ENCODE data around the gene CX3CR1. TPM values are rescaled to one million over a fixed set of nuclear protein-coding genes. Genes with fewer than 3 reads are reported as not detected.
"Not testable (repeated sequence)": the region's sequence is repeated elsewhere in the genome, so short reads cannot be mapped to it uniquely, and the experiment has no call there.

The CX3CR1 gene
- total RNA-seq, 4 donors from 2014 or later: 0.31 to 0.94 (median 0.66) TPM

DNA sequence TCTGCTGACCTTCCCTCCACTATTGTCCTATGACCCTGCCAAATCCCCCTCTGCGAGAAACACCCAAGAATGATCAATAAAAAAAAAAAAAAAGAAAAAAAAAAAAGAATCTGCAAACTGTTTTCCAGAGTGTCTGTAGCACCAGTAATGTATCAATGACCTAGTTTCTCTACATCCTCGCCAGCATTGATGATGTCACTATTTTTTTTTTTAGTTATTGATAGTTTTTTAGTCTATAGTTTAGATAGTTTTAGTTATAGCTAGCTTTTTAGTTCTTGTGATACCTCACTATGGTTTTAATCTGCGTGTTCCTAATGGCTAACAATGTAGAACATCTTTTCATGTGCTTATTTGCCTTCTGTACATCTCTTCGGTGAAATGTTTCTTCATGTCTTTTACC lies 51.3 kb downstream of the CX3CR1 start:
- TF ChIP-seq POLR2AphosphoS5 (IDR thresholded peaks at IDR 0.05): no peak
- no peak for TF ChIP-seq POLR2A (IDR thresholded peaks at IDR 0.05)
- TF ChIP-seq EP300 (IDR thresholded peaks at IDR 0.05): no peak
- TF ChIP-seq, protein P1, sequence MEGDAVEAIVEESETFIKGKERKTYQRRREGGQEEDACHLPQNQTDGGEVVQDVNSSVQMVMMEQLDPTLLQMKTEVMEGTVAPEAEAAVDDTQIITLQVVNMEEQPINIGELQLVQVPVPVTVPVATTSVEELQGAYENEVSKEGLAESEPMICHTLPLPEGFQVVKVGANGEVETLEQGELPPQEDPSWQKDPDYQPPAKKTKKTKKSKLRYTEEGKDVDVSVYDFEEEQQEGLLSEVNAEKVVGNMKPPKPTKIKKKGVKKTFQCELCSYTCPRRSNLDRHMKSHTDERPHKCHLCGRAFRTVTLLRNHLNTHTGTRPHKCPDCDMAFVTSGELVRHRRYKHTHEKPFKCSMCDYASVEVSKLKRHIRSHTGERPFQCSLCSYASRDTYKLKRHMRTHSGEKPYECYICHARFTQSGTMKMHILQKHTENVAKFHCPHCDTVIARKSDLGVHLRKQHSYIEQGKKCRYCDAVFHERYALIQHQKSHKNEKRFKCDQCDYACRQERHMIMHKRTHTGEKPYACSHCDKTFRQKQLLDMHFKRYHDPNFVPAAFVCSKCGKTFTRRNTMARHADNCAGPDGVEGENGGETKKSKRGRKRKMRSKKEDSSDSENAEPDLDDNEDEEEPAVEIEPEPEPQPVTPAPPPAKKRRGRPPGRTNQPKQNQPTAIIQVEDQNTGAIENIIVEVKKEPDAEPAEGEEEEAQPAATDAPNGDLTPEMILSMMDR (IDR thresholded peaks at IDR 0.05): no peak
- no peaks in the 10 kb centered on the region for H3K9me3 ChIP-seq
- no peaks in the 10 kb centered on the region for H3K36me3 ChIP-seq
- no peak overlapping the region for H3K27ac ChIP-seq
- no peak for ATAC-seq
- WGBS, 2 donors (ENCODE audit: low coverage in 1 of 2): 83 to 88% methylated on average over 2 to 4 of the region's 4 CpGs
- H3K4me3 ChIP-seq: no peak overlapping the region
- no peaks in the 10 kb centered on the region for H3K4me1 ChIP-seq
- H3K27me3 ChIP-seq: peaks cover 5% of the 10 kb centered on the region

DNA sequence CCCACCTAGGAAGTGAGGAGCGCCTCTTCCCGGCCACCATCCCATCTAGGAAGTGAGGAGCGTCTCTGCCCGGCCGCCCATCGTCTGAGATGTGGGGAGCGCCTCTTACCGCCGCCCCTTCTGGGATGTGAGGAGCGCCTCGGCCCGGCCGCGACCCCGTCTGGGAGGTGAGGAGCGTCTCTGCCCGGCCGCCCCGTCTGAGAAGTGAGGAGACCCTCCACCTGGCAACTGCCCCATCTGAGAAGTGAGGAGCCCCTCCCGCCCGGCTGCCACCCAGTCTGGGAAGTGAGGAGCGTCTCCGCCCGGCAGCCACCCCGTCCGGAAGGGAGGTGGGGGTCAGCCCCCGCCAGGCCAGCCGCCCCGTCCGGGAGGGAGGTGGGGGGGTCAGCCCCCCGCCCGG lies 52.2 kb downstream of the CX3CR1 start:
- no CpG with 5 or more reads among the region's 32 CpGs for WGBS, 2 donors (ENCODE audit: low coverage in 1 of 2)
- H3K36me3 ChIP-seq, ATAC-seq, H3K27me3 ChIP-seq, H3K4me1 ChIP-seq, H3K27ac ChIP-seq, H3K4me3 ChIP-seq, H3K9me3 ChIP-seq: not testable (repeated sequence)

GRCh38 chr3:39226106-39226741 lies 53.6 kb downstream of the CX3CR1 start:
- no peaks in the 10 kb centered on the region for H3K4me1 ChIP-seq
- H3K27me3 ChIP-seq: no peaks in the 10 kb centered on the region
- no peaks in the 10 kb centered on the region for H3K36me3 ChIP-seq
- H3K9me3 ChIP-seq: no peaks in the 10 kb centered on the region
- no peak overlapping the region for H3K27ac ChIP-seq
- TF ChIP-seq EP300 (IDR thresholded peaks at IDR 0.05): no peak
- no peak for TF ChIP-seq POLR2AphosphoS5 (IDR thresholded peaks at IDR 0.05)
- TF ChIP-seq, protein P1 (IDR thresholded peaks at IDR 0.05): no peak
- no peak for TF ChIP-seq POLR2A (IDR thresholded peaks at IDR 0.05)
- WGBS, 2 donors (ENCODE audit: low coverage in 1 of 2): 30 to 63% methylated on average over 3 of the region's 3 CpGs
- ATAC-seq: peak; percentile 61
- H3K4me3 ChIP-seq: no peak overlapping the region

DNA sequence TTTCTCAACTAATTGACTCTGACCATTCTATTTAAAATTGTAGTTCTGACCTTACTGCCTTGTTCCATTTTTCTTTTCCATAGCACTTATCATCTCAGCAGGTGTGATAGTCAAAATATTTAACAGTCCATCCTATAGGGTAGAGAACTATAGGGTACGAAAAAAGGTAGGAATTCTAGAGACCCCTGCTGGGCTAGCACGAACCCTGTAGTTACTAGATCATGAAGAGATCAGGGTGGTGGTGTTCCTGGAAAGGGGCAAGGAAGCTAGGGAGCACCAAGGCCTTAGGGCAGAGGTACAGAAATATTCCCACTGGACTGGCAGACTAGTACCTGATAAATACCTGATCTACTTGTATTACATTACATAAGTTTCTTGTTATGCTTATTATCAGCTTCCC lies 55.5 kb downstream of the CX3CR1 start:
- Histone ChIP-seq H3K4me1 (no peaks in the 10 kb centered on the region), H3K36me3 (no peaks in the 10 kb centered on the region), H3K27ac (no peak overlapping the region), H3K27me3 (no peaks in the 10 kb centered on the region), H3K9me3 (no peaks in the 10 kb centered on the region), H3K4me3 (no peak overlapping the region)
- no peak for ATAC-seq
- WGBS, 2 donors (ENCODE audit: low coverage in 1 of 2): 73 to 87% methylated on average over 2 of the region's 2 CpGs
- TF ChIP-seq POLR2AphosphoS5 (IDR thresholded peaks at IDR 0.05) (no peak), POLR2A (IDR thresholded peaks at IDR 0.05) (no peak), EP300 (IDR thresholded peaks at IDR 0.05) (no peak)
- TF ChIP-seq, protein P1 (IDR thresholded peaks at IDR 0.05): no peak

GRCh38 chr3:39222939-39223338 lies 56.9 kb downstream of the CX3CR1 start:
- H3K9me3 ChIP-seq: no peaks in the 10 kb centered on the region
- H3K4me3 ChIP-seq: no peak overlapping the region
- no peaks in the 10 kb centered on the region for H3K36me3 ChIP-seq
- TF ChIP-seq, protein P1 (IDR thresholded peaks at IDR 0.05): no peak
- TF ChIP-seq POLR2A (IDR thresholded peaks at IDR 0.05) (no peak), POLR2AphosphoS5 (IDR thresholded peaks at IDR 0.05) (no peak), EP300 (IDR thresholded peaks at IDR 0.05) (no peak)
- no peak overlapping the region for H3K27ac ChIP-seq
- 83 to 87% methylated on average over 2 of the region's 2 CpGs for WGBS, 2 donors (ENCODE audit: low coverage in 1 of 2)
- no peak for ATAC-seq
- no peaks in the 10 kb centered on the region for H3K27me3 ChIP-seq
- no peaks in the 10 kb centered on the region for H3K4me1 ChIP-seq
